ENCODE measurements around the gene RNF41.

RNF41 gene

GRCh38 chr12:56213878-56214277, 7.8 kb downstream of the RNF41 start:
- in situ Hi-C loops (cut with MboI; ENCODE audit: low sequenced_read_pairs), result no loop called here

- in situ Hi-C loops (cut with MboI; ENCODE audit: low sequenced_read_pairs), result no loop called here
Measured at GRCh38 chr12:56212361-56212760, 9.4 kb downstream of the RNF41 start.

- in situ Hi-C loops (cut with MboI; ENCODE audit: low sequenced_read_pairs), result no loop called here
Measured at GRCh38 chr12:56208006-56208405, 13.7 kb downstream of the RNF41 start.

GRCh38 chr12:56206452-56207166, 15.1 kb downstream of the RNF41 start:
- in situ Hi-C loops (cut with MboI; ENCODE audit: low sequenced_read_pairs), result no loop called here

- in situ Hi-C loops (cut with MboI; ENCODE audit: low sequenced_read_pairs), result no loop called here
Measured at GRCh38 chr12:56205445-56205844, 16.3 kb downstream of the RNF41 start.

- in situ Hi-C loops (cut with MboI; ENCODE audit: low sequenced_read_pairs), result no loop called here
Measured at GRCh38 chr12:56204275-56204674, 17.4 kb downstream of the RNF41 start.

GRCh38 chr12:56202838-56203237, 18.9 kb downstream of the RNF41 start:
- in situ Hi-C loops (cut with MboI; ENCODE audit: low sequenced_read_pairs), result no loop called here

GRCh38 chr12:56202366-56202765, 19.4 kb downstream of the RNF41 start:
- in situ Hi-C loops (cut with MboI; ENCODE audit: low sequenced_read_pairs), result no loop called here

GRCh38 chr12:56198836-56199235, 22.9 kb downstream of the RNF41 start:
- in situ Hi-C loops (cut with MboI; ENCODE audit: low sequenced_read_pairs), result loop anchor here (10.0 kb wide), 1 partner anchor 266 kb away; the partner anchor contains the start of gene SPRYD4

GRCh38 chr12:56197921-56198635, 23.6 kb downstream of the RNF41 start:
- in situ Hi-C loops (cut with MboI; ENCODE audit: low sequenced_read_pairs), result loop anchor here (10.0 kb wide), 1 partner anchor 267 kb away; the partner anchor contains the start of gene SPRYD4

GRCh38 chr12:56196818-56197550, 24.7 kb downstream of the RNF41 start:
- in situ Hi-C loops (cut with MboI; ENCODE audit: low sequenced_read_pairs), result loop anchor here (10.0 kb wide), 1 partner anchor 268 kb away; the partner anchor contains the start of gene SPRYD4

GRCh38 chr12:56193025-56193578, 28.6 kb downstream of the RNF41 start:
- in situ Hi-C loops (cut with MboI; ENCODE audit: low sequenced_read_pairs), result loop anchor here (10.0 kb wide), 1 partner anchor 272 kb away; the partner anchor contains the start of gene SPRYD4

GRCh38 chr12:56192582-56192981, 29.1 kb downstream of the RNF41 start:
- in situ Hi-C loops (cut with MboI; ENCODE audit: low sequenced_read_pairs), result loop anchor here (10.0 kb wide), 1 partner anchor 272 kb away; the partner anchor contains the start of gene SPRYD4

GRCh38 chr12:56190695-56191155, 31.0 kb downstream of the RNF41 start:
- in situ Hi-C loops (cut with MboI; ENCODE audit: low sequenced_read_pairs), result loop anchor here (10.0 kb wide), 1 partner anchor 274 kb away; the partner anchor contains the start of gene SPRYD4

- in situ Hi-C loops (cut with MboI; ENCODE audit: low sequenced_read_pairs), result loop anchor here (10.0 kb wide), 1 partner anchor 275 kb away; the partner anchor contains the start of gene SPRYD4
Measured at GRCh38 chr12:56189918-56190694, 31.6 kb downstream of the RNF41 start.

- in situ Hi-C loops (cut with MboI; ENCODE audit: low sequenced_read_pairs), result no loop called here
Measured at GRCh38 chr12:56189099-56189917, 32.4 kb downstream of the RNF41 start, which contains the start of gene SMARCC2. TSS of gene SMARCC2 (minus strand) at chr12:56189483. CDS start at chr12:56189461, 22 bp downstream.

GRCh38 chr12:56188778-56189098, 33.0 kb downstream of the RNF41 start:
- in situ Hi-C loops (cut with MboI; ENCODE audit: low sequenced_read_pairs), result no loop called here

- in situ Hi-C loops (cut with MboI; ENCODE audit: low sequenced_read_pairs), result no loop called here
Measured at GRCh38 chr12:56188131-56188777, 33.5 kb downstream of the RNF41 start.

GRCh38 chr12:56186957-56187356, 34.8 kb downstream of the RNF41 start:
- in situ Hi-C loops (cut with MboI; ENCODE audit: low sequenced_read_pairs), result no loop called here
